Spinal cord (tissue), 10 donors: Measurements from ENCODE around the gene SLAMF7. TPM values are rescaled to one million over a fixed set of nuclear protein-coding genes. Genes with fewer than 3 reads are reported as not detected.

ENCODE experiments used
- DNase-seq, 6 donors: peaks; one replicate each; pipeline versions ENCODE4 v3.0.0 to v3.0.0-alpha.2; 2013 to 2015; ENCODE audit warnings: low spot score in 6 of 6, low read depth in 4 of 6
- H3K27ac ChIP-seq: one replicate; pipeline ENCODE4 v1.5.1; 2013; ENCODE audit warnings: low read depth, low read length, control low read depth
- H3K27me3 ChIP-seq: one replicate; pipeline ENCODE4 v1.6.1; 2013; ENCODE audit warnings: low read length; ENCODE audit not compliant: control insufficient read depth, insufficient read depth
- H3K36me3 ChIP-seq: one replicate; pipeline ENCODE4 v1.6.1; 2013; ENCODE audit warnings: low read length; ENCODE audit not compliant: control insufficient read depth, insufficient read depth
- H3K4me1 ChIP-seq: one replicate; pipeline ENCODE4 v1.6.1; 2013; ENCODE audit warnings: low read length; ENCODE audit not compliant: control insufficient read depth, insufficient read depth
- H3K4me3 ChIP-seq: one replicate; pipeline ENCODE4 v1.5.1; 2013; ENCODE audit warnings: low read depth, low read length, control low read depth
- H3K9me3 ChIP-seq: one replicate; pipeline ENCODE4 v1.6.1; 2013; ENCODE audit warnings: low read length; ENCODE audit not compliant: control insufficient read depth, insufficient read depth
- WGBS: methylation state at CpG from one replicate; pipeline ENCODE4 v1.1.5; 2013; ENCODE audit warnings: missing lambda C conversion rate; ENCODE audit not compliant: insufficient coverage; 5-methylcytosine and 5-hydroxymethylcytosine counted together
- polyA plus RNA-seq, 2 donors: library from polyadenylated mRNA; unstranded; fragments of 120-200 nt; gene quantifications; one replicate each; pipeline ENCODE4 v1.2.1, GENCODE V29; 2013; ENCODE audit not compliant: insufficient read length in 2 of 2
- total RNA-seq, 2 donors: library from RNA; depleted of rRNA in 1 of 2; stranded (reverse); fragments of 120-200 nt in 1 of 2; fragments of >200 nt in 1 of 2; gene quantifications; one replicate each; pipeline versions ENCODE4 v1.2.3 to v1.2.4, GENCODE V29; 2013 to 2014
- donor health status: healthy.

Gene SLAMF7
- total and polyA plus RNA-seq, 4 donors: 0.11 to 0.59 TPM; not detected in 2

- no peak for DNase-seq
- no peaks in the 10 kb centered on the region for H3K36me3 ChIP-seq
- H3K27ac ChIP-seq: no peak overlapping the region
- H3K27me3 ChIP-seq: no peaks in the 10 kb centered on the region
- H3K4me1 ChIP-seq: no peaks in the 10 kb centered on the region
- no peak overlapping the region for H3K4me3 ChIP-seq
- 100% methylated on average over 2 of the region's 5 CpGs for WGBS
- no peaks in the 10 kb centered on the region for H3K9me3 ChIP-seq
Observed at GRCh38 chr1:160717306-160717705, 21.7 kb upstream of the SLAMF7 start.

GRCh38 chr1:160718210-160718609, 20.8 kb upstream of the SLAMF7 start:
- no peak overlapping the region for H3K4me3 ChIP-seq
- DNase-seq: no peak
- no peaks in the 10 kb centered on the region for H3K27me3 ChIP-seq
- WGBS: no CpG with 5 or more reads among the region's 4 CpGs
- H3K27ac ChIP-seq: no peak overlapping the region
- H3K4me1 ChIP-seq: no peaks in the 10 kb centered on the region
- no peaks in the 10 kb centered on the region for H3K9me3 ChIP-seq
- H3K36me3 ChIP-seq: no peaks in the 10 kb centered on the region

- Histone ChIP-seq H3K4me3 (no peak overlapping the region), H3K4me1 (no peaks in the 10 kb centered on the region), H3K9me3 (no peaks in the 10 kb centered on the region), H3K27me3 (no peaks in the 10 kb centered on the region), H3K36me3 (no peaks in the 10 kb centered on the region), H3K27ac (no peak overlapping the region)
- WGBS: 100% methylated on average over 1 of the region's 3 CpGs
- no peak for DNase-seq
Observed at GRCh38 chr1:160720356-160721085, 18.5 kb upstream of the SLAMF7 start.

DNA sequence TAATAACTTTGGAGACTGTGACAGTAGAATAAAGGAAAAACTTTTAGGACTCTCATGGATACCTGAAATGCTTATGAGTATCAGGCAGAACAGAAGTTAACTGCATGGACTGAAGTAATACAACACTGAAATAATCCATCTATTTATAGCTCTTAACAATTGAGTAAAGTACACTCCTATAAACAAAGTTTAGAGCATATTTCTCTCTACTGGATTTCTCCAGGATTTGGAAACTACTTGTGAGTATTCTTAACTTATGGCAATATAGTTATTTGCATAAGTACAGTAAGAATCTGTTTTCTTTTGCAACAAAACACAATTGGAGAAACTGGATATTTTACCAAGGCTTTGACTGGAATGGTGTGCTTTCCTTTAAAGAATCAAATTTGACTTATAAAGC, 17.6 kb upstream of the SLAMF7 start:
- Histone ChIP-seq H3K36me3 (no peaks in the 10 kb centered on the region), H3K4me3 (no peak overlapping the region), H3K27ac (no peak overlapping the region), H3K9me3 (no peaks in the 10 kb centered on the region), H3K4me1 (no peaks in the 10 kb centered on the region), H3K27me3 (no peaks in the 10 kb centered on the region)
- no peak for DNase-seq

DNA sequence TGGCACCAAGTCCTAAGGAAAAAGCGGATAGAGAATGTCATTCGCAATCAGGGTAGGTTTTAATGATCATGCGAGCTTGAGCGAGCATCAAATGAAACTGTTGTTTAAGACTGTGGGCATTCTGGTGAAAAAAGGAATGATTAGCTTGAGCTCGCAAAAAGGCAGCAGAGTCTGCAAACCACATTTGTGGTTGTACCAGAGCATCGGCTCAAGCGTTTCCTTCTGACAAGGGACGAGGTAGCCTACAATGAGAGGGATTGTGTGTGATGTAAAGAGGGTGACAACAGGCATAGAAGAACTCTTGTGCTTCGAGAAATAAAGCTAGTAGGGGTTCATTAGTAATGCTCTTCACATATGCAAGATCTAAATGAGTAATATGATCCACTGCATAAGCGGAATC, 16.3 kb upstream of the SLAMF7 start:
- Histone ChIP-seq H3K36me3 (no peaks in the 10 kb centered on the region), H3K4me1 (no peaks in the 10 kb centered on the region), H3K4me3 (no peak overlapping the region), H3K27me3 (no peaks in the 10 kb centered on the region), H3K9me3 (no peaks in the 10 kb centered on the region), H3K27ac (no peak overlapping the region)
- WGBS: 23% methylated on average over 8 of the region's 10 CpGs
- DNase-seq: peak in 2 of 6 donors; percentile 51 to 59

DNA sequence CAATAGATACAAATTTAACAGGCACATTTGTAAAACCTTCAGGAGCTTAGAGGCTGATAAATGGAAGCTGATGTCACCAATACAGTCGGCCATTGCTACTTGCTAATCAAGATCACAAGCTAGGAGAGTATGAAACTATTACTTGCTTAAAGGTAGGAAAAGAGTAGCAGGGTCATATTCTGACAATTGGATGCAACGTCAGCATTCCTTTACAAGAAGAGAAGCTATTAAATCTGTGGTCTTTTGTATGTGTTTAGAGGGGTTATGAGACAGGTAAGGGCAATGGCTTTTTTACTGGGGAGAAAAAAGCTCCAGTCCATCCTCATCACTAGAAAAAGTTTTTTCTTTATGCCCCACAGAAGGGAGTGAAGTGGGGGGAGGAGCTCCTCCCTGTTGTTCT, 15.7 kb upstream of the SLAMF7 start:
- Histone ChIP-seq H3K27me3 (no peaks in the 10 kb centered on the region), H3K4me1 (no peaks in the 10 kb centered on the region), H3K9me3 (no peaks in the 10 kb centered on the region), H3K27ac (no peak overlapping the region), H3K36me3 (no peaks in the 10 kb centered on the region), H3K4me3 (no peak overlapping the region)
- WGBS: no CpG with 5 or more reads among the region's 2 CpGs
- DNase-seq: no peak

DNA sequence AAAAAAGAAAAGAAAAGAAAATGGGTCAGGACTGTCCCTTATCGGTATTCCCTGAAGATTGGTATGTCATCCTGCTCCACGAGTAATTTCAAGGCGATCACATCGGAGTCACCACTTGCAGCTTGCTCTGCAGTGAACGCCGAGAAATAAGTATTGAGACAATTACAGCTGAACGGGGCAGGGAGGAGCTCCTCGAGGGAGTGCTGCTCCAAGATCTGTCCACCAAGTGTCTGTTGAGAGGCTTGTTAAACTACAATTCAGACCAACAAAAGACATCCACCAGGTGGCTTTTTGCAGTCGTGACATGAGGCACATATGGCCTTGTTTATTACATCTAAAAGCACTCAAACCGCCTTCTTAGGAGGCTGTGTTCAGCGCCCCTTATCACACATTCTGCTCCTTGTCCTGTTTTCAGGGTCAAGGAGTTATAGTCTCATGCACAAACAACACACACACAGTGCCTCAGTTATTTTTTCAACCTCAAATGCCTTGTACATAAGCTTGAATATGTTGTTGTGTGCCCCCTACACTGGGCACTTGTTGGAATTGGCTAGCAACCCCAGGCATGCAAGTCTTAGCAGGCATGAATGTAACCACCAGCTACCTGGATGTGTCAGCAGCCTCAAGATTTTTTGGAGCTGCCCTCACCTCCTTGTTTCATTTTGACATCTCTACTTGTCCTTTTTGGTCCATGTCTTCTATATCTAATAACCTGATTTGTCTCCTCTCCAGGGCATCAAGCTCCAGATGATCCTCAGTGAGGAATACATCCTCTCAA, 14.4 kb upstream of the SLAMF7 start:
- DNase-seq: no peak
- Histone ChIP-seq H3K27ac (no peak overlapping the region), H3K4me1 (no peaks in the 10 kb centered on the region), H3K9me3 (no peaks in the 10 kb centered on the region), H3K27me3 (no peaks in the 10 kb centered on the region), H3K4me3 (no peak overlapping the region), H3K36me3 (no peaks in the 10 kb centered on the region)
- WGBS: 74% methylated on average over 6 of the region's 11 CpGs

DNA sequence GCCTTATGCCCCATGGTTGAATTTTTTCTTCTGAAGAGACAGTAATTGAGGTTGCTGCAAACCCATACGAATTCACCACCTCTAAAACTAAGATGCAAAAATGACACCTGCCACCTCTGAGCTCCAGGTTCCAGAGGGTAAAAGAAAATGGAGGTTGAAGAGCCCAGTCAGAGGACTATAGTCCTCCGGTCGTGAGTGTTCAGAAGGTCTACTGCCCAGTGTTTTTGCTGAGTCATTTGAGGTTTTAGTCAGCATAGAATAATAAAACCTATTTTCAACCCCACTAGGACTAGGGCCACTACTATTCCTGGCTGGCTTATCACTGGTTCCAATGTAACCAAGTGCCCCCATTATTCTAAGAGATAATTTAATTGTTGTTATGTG, 12.9 kb upstream of the SLAMF7 start:
- no peaks in the 10 kb centered on the region for H3K4me1 ChIP-seq
- no peak overlapping the region for H3K27ac ChIP-seq
- no peak for DNase-seq
- no peaks in the 10 kb centered on the region for H3K9me3 ChIP-seq
- H3K27me3 ChIP-seq: no peaks in the 10 kb centered on the region
- no peaks in the 10 kb centered on the region for H3K36me3 ChIP-seq
- WGBS: no CpG with 5 or more reads among the region's 3 CpGs
- H3K4me3 ChIP-seq: no peak overlapping the region

DNA sequence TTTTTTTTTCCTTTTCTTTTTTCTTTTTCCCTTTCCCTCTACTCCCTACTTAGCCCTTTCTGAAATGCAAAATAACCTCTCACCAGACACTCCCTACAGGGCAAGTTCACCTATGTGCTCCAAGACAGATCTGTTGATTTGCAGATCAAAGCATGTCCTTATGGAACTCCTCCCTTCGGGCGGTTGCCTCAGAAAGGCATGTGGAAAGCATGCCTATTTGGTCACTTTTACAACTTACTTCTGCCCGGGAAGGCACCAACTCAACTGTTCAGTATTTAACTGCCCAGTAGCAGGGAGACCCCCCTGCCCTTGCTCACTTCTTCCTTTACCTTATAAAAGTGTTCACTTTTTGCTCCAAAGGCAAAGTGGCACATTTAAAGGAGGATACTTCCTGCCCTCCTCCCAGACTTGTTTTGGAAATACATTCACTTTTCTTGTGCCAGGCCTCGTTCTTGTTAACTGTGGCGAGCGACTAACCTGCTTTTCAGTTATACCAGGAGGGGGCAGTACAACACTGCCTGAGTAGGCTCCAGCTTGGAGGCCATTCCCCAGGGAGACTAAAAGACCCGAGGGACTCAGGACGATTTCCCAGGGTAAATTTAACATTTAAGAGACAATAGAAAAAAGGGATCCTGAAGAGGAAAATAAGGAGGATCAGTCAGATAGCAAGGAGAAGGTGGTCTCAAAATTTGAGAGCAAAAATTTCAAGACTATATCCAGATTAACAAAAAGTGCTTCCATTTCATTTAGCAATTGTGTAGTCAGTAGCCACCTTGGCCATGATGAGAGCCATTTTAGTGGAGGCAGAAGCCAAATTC, 12.3 kb upstream of the SLAMF7 start:
- Histone ChIP-seq H3K27me3 (no peaks in the 10 kb centered on the region), H3K36me3 (no peaks in the 10 kb centered on the region), H3K9me3 (no peaks in the 10 kb centered on the region), H3K4me3 (no peak overlapping the region), H3K4me1 (no peaks in the 10 kb centered on the region), H3K27ac (no peak overlapping the region)
- 15% methylated on average over 8 of the region's 8 CpGs for WGBS
- DNase-seq: peak; percentile 33 to 89 (median 57)
